Epithelial cell of prostate (primary cell): ENCODE results near the gene TULP1.

Experiments used
- DNase-seq: peaks from one replicate; pipeline ENCODE4 v3.0.0-alpha.2; 2011; ENCODE audit warnings: low read depth, low spot score
- H3K27ac ChIP-seq: fragments of 450-650 bp; 2 replicates; pipeline ENCODE4 v1.5.1; 2017; ENCODE audit warnings: mild to moderate bottlenecking

The TULP1 gene

GRCh38 chr6:35499372-35499771, 13.3 kb downstream of the TULP1 start:
- H3K27ac ChIP-seq: no peak overlapping the region
- no peak for DNase-seq

GRCh38 chr6:35498422-35499067, 14.2 kb downstream of the TULP1 start:
- no peak for DNase-seq
- peak overlapping the region; percentile 92 for H3K27ac ChIP-seq

- peak overlapping the region; percentile 92 for H3K27ac ChIP-seq
- no peak for DNase-seq
Observed at GRCh38 chr6:35497571-35498421, 14.9 kb downstream of the TULP1 start.

GRCh38 chr6:35496841-35497570, 15.7 kb downstream of the TULP1 start, which contains the start of gene TEAD3:
Gene TEAD3 (minus strand): TSS chr6:35497079.
- no peak for DNase-seq
- peak within 1 kb of the TSS; percentile 92 for H3K27ac ChIP-seq

GRCh38 chr6:35496036-35496840, 16.5 kb downstream of the TULP1 start:
- peak overlapping the region; percentile 92 for H3K27ac ChIP-seq
- no peak for DNase-seq

GRCh38 chr6:35495258-35496035, 17.2 kb downstream of the TULP1 start:
- DNase-seq: no peak
- H3K27ac ChIP-seq: peak overlapping the region; percentile 92

- no peak for DNase-seq
- peak overlapping the region; percentile 34 for H3K27ac ChIP-seq
Observed at GRCh38 chr6:35494161-35494563, 18.5 kb downstream of the TULP1 start.

- H3K27ac ChIP-seq: peak overlapping the region; percentile 34
- no peak for DNase-seq
Observed at GRCh38 chr6:35493307-35493983, 19.3 kb downstream of the TULP1 start.

GRCh38 chr6:35492974-35493284, 19.8 kb downstream of the TULP1 start:
- DNase-seq: no peak

GRCh38 chr6:35492258-35492973, 20.3 kb downstream of the TULP1 start:
- no peak for DNase-seq
- no peak overlapping the region for H3K27ac ChIP-seq

More at GRCh38 chr6:35492974-35493284, 19.8 kb downstream of the TULP1 start:
- no peak overlapping the region for H3K27ac ChIP-seq

- H3K27ac ChIP-seq: no peak overlapping the region
- no peak for DNase-seq
Observed at GRCh38 chr6:35491558-35492257, 21.0 kb downstream of the TULP1 start.

- H3K27ac ChIP-seq: peak overlapping the region; percentile 98
- DNase-seq: no peak
Observed at GRCh38 chr6:35490821-35491557, 21.7 kb downstream of the TULP1 start.

GRCh38 chr6:35489995-35490791, 22.5 kb downstream of the TULP1 start:
- peak overlapping the region; percentile 98 for H3K27ac ChIP-seq
- no peak for DNase-seq

- DNase-seq: no peak
- H3K27ac ChIP-seq: peak overlapping the region; percentile 98
Observed at GRCh38 chr6:35489066-35489465, 23.6 kb downstream of the TULP1 start.

- DNase-seq: no peak
- H3K27ac ChIP-seq: peak overlapping the region; percentile 98
Observed at GRCh38 chr6:35488517-35488862, 24.2 kb downstream of the TULP1 start.
